Measurements from ENCODE around the gene PTPRN2.

Gene PTPRN2

DNA sequence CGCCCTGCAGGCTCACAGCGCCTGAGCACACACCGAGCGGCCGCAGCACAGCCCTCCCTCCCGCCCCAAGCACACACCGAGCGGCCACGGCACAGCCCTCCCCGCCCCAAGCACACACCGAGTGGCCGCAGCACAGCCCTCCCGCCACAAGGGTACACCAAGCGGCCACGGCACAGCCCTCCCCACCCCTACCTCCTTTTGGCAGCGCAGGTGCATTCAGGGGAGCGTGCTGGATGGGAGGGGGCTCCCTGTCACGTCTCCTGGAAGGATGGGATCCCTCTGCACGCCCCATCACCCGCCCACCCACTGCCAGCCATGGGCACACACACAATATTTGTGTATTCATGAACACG lies 768.2 kb downstream of the PTPRN2 start:
- DNase-seq (ENCODE audit: low read depth in 2 of 2), result no peak

DNA sequence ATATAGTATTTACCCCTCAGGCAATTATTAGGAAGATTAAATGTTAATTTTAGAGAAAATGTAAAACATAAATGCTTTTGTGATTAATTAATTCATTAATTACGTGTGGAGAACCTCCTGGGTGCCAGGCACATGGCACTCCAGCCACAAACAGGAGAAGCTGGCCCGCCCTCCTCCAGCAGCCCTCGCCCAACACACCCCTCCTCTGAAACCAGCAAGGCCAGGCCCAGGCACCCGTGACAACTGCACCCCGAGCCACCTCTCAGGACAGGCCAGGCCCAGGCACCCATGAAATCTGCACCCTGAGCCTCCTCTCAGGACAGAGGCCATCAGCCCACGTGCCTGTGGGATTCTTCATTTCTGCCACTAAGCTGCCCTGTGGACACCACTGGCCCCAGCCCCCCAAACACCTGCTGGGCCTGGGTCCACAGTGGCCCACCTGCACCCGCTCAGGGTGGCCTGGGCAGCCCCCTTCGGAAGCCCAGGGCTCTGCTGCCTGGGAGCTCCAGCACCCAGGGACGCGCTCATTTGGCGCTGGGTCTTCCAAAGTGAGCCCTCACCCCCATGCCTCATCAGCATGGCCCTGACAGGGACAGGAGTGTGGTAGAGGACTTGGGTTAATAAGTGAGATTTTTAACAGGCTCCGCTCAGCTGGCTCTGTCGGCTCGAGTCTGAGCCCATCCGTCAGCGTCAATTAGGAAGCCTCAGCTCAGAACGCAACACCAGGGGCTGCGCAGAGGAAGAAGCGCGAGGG lies 768.7 kb downstream of the PTPRN2 start:
- no peak for DNase-seq (ENCODE audit: low read depth in 2 of 2)

DNA sequence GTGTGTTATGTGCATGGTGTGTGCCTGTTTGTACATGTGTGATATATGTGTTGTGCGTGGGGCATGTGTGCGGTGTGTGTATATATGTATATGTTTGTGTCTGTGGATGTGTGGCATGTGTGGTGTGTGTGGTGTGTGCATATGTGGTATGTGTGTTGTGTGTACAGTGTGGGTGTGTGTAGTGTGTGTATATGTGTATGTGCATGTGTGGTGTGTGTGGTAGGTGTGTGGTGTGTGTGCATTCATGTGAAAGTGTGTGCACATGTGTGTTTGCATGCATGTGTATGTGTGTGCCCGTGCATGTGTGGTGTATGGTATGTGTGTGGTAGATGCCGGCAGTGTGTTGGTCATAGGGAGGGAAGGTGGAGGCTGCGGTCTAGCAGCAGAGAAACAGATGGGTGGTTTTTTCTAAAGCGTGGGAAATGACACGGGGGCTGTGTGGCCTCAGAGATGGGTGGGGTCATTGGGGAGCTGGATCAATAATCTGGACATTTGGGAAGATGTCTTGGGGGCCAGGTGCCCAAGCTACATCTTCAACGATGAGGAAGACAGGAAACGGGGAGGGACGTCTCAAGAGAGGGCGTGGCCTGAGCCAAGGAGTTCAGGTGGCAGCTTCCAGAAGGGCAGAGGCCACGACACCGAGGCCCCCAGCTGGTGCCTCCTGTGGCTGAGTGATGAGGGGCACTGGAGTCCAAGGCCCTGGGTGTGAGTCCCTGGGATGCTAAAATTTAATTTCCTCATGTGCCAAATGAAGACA lies 769.5 kb downstream of the PTPRN2 start:
- no peak for DNase-seq (ENCODE audit: low read depth in 2 of 2)

DNA sequence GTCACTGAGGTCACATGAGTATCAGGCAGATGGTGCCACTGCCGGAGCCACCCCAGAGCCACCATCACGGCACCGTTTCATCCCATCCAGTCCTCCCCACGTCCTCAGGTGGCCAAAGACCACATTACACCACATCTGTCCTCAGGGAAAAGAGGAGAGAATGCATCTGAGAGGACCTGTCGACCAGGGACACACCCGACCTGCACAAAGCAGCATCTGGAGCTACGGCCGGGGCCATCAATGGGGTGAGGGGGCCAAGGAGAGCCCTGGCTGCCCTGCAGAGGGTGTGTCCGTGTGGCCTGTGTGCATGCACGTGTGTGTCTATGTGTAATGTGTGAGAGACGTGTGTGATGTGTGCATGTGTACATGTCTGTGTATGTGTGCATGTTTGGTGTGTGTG lies 770.2 kb downstream of the PTPRN2 start:
- DNase-seq (ENCODE audit: low read depth in 2 of 2), result no peak

DNA sequence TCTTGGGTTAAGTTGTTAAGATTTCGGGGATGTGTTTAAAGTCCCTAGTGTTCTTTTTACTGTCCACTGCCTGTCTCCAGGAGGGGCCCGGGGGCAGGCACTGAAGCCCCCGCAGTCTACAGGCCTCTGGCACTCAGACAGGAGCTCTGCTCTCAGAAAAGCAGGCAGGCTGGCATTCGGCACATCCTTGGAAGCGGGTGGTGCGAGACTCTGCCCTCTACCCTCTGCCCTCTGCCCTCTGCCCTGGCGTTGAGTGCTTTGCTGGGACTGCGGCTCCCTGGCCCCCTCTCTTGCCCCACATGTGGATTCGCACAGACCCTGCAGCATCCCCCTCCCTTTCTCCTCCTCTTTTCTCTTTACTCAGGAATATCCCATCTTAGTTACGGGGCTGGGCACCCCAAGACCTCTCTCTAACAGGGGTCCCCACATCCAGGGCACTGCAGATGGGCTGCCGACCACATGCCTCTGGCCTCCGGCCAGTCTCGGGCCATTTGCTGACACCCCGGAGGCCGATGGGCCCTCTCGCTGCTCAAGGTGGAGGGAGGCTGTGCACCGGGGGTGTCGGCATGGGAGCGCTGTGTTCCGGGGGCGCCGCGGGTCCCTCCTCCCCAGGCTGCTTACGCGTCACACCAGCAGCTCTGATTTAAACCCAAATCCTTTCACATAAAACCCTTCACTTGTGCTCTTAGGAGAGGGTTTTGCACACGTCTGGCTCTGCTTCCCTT lies 770.9 kb downstream of the PTPRN2 start:
- DNase-seq (ENCODE audit: low read depth in 2 of 2), result no peak

DNA sequence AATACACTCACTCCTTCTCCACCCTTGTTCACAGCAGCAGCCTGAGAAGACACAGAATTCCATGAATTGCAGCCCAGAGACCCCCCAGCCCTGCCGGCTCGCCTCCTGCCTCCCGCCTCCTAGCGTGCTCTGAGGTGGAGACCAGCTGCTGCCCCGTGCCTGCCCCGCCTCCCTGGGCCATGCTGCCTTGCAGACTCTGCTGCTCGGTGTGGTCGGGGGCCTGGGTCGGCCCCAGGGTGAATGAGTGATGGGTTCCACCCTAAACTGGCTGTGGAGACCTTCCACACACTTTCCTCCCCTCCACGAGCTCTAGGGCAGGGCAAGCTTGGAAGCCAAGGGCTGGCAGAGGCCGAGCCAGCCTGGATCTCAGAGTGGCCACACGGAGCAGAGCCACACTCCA lies 771.5 kb downstream of the PTPRN2 start:
- no peak for DNase-seq (ENCODE audit: low read depth in 2 of 2)

DNA sequence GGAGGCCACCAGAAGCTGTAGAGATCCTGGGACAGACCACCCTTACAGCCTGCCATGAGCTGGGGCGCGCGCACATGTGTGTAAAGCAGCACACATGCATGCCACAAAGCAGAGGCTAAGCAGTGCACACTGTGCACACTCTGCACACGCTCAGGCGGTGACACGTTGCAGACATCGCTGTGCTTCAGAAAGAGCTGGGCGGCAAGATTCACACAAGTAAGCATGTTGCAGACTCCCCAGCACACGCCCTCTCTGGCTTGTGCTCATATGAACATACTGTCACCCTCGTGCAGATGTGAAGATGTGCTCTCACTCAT lies 772.0 kb downstream of the PTPRN2 start:
- DNase-seq (ENCODE audit: low read depth in 2 of 2), result no peak

DNA sequence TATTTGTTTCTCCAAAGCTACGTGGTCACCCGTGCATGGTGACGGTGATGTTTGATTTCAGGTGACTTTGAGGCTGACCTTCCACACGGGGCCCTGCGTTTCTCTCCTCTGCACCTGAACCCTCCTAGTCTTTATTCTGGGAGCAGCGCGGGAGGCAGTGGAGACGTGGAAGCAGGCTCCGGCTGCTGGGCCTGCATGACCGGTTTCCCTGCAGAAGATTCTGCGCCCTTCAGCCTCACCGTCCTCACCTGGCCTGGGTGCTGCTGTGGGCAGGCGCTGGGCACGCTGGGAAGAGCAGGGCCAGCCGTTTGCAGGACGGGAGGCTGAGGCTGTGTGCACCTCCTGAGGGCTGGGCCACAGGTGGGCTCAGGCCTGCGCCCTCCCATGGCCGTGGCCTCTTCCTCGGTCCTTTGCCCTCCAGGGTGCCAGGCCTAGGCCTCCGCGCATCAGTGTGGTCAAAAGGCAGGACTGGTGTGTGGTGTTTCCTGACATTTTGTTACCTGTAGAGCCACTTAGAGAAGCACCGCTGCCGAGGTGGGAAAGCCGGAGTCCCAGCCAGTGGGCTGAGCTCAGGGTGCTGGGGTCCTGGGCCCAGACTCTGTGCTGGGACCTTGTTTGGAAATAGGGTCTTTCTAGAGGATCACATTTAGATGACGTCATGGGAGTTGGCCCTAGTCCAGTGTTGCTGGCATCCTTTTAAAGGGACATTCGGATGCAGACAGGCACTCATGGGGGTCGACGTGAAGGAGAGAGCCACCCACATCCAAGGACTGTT lies 772.5 kb downstream of the PTPRN2 start:
- DNase-seq (ENCODE audit: low read depth in 2 of 2), result no peak

DNA sequence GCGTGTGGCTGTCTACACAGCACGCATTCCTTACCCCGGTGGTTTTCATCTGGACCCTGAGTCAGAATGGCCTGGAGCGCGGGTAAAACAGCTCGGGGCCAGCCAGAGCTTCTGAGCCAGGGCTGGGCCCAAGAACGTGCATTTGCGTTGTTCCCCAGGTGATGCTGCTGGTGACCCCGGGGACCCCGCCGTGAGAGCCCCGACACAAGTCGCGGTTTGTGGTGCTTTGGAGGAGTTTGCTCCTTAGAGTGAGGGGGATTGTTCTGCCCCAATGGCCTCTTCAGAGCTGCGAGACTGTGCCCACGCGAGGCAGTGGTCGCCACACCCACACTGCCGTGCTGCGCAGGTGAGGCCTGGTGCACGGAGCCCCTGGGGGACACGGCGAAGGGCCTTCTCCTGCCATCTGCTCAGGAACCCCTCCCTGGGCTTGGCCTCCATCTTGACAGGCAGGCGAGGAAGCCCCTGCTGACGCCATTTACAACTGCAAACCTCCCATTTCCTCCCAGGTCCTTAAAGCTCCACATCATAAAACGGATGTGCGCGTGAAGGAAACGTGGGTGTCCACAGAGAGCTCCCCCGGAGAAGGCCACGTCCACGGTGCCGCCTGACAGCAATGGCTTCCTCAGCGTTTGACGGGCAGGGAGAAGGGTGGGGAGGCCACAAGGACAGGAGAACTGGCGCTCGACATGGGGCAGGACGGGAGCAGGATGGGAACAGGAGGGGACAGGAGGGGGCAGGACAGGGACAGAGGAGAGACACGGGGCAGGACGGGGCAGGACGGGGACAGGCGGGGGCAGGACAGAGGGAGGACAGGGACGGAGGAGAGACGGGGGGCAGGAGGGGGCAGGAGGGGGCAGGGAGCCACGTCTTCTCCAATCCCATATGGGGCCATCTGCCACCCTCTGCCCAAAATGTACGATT lies 773.6 kb downstream of the PTPRN2 start:
- no peak for DNase-seq (ENCODE audit: low read depth in 2 of 2)

DNA sequence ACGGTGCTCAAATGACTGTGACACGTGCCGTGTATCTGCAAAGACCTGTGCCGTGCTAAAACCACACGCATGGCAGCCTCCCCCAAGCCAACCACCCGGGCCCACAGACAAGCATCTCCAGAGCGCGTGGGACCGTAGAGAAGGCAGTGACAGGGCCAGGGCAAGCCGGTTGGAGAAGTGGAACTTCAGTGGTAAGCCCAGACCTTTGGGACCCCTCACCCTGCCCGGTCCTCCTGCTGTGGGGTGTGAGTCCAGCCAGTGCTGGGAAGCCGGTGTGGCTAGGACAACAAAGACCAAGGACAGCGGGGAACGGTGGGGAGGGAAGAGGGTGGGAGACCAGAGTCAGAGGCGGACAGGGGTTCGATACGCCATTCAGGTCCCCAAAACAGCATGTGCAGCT lies 774.6 kb downstream of the PTPRN2 start:
- DNase-seq (ENCODE audit: low read depth in 2 of 2), result no peak

DNA sequence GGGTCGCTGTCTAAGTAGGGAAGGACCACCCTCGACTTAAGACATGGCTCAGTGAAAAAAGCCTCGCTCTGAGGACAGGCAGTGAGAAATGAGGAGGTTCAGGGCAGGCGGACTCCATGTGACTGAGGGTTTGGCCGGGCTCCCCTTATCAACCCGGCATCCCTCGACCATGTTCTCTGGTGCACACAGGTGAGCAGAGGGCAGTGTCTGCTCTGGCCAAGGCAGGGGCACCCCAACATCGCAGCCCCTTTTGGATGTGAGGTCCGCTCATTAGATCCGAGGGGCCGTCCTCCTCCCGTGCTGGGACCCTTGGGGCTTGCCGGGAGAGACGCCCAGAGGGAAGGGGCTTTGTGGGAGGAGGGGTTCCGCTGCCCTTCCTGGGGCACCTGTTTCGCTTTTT lies 775.7 kb downstream of the PTPRN2 start:
- no peak for DNase-seq (ENCODE audit: low read depth in 2 of 2)

DNA sequence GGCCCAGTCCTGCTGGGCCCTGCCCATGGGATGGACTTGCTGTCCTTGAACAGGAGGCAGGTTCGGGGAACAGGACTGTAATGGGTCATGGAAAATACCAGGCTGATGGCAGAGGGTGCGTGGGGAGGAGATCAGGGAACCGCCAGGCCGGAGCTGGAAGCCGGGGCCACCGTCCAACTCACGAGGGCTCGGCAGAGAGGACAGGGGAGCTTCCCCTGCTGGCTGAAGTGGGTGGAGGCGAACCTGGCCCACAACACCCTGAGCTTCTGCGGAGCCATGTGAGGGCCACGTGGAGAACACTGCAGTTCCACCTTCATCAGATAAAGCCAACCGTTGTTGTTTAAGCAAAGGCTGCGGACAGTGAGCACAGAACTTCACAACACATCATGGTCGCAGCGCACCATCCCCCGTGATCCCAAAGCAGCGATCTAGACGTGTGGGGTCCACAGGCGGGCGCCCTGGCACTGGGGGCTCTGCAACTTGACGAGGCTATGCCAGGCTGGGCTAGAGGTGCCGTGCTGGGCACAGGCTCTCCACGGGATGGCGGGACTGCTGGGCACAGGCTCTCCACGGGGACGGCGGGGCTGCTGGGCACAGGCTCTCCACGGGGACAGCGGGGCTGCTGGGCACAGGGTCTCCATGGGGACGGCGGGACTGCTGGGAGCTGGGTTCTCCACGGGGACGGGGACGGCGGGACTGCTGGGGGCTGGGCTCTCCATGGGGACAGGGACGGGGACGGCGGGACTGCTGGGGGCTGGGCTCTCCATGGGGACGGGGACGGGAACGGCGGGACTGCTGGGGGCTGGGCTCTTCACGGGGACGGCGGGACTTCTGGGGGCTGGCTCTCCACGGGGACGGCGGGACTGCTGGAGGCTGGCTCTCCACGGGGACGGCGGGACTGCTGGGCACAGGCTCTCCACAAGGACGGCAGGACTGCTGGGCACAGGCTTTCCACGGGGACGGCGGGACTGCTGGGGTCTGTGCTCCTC lies 777.5 kb downstream of the PTPRN2 start:
- DNase-seq (ENCODE audit: low read depth in 2 of 2), result no peak

DNA sequence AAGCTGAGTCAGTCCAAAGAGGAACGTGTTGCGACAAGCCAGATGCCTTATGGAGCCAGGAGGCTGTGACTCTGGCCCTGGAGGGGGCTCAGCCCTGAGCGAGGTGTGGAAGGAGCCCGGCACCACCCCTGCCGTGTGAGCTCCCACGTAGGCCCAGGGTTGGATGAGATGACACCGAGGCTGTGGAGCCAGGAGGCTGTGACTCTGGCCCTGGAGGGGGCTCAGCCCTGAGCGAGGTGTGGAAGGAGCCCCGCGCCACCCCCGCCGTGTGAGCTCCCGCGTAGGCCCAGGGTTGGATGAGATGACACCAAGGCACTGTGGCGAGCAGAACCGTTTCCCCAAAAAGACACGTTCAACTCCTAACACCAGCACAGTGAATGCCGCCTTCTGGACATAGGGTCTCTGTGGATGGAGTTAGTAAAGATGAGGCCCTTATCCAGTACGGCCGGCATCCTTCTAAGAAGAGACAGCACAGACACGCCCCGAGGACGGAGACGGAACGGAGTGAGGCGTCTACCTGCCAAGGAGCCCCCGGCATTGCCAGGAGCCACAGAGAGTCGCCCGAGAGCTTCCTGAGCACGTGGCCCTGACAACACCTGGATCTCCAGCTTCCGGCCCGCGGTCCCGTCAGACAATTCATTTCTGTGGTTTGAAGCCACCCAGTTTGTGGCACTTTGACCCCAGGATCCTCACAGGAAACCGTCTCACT lies 778.3 kb downstream of the PTPRN2 start:
- DNase-seq (ENCODE audit: low read depth in 2 of 2), result no peak

DNA sequence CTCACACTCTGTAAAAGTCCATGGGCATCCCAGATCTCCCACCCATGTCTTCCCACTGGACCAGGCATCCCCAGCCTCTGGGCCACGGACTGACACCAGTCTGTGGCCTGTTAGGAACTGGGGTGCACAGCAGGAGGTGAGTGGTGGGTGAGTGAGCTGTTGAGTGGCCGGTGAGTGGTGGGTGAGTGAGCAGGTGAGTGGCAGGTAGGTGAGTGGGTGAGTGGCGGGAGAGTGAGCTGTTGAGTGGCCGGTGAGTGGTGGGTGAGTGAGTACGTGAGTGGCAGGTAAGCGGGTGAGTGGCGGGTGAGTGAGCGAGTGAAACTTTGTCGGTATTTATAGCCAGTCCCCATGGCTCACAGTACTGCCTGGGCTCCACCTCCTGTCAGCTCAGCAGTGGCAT lies 779.6 kb downstream of the PTPRN2 start:
- no peak for DNase-seq (ENCODE audit: low read depth in 2 of 2)

DNA sequence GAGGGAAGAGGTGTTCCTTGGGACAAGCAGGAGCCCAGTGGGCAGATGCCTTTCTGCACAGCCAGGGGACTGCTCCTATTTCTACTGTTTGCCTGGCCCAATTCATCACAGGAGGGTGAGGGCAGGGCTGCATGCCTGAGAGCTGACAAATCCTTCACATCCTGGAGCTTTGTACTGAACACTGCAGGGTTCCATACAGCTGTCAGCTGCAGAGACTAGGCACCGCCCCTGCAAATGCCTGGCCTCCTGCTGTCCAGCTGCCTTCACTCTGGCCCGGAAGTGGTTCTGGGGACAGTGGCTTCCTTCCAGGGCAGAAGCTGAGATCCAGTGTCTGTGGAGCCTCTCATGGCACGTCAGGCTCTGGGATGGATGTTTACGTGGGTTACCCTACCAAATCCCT lies 780.1 kb downstream of the PTPRN2 start:
- no peak for DNase-seq (ENCODE audit: low read depth in 2 of 2)

DNA sequence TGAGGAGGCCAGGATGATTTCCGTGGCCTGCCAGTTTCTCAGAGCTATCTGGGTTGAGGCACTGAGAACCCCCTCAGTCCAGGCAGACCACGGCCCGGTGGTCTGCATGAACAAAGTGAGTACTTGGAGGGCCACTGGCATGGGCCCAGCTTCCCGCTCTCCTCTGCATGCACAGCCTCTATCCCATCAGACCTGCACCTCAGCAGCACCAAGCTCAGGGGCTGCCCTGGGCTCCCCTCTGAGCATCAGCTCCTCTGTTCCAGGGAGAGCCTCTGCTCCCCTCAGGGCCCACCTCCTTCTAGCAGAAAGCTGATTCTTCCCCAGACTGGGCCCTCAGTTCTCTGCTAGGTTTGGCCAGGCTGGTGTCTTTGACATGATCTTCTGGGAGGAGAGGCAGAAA lies 780.9 kb downstream of the PTPRN2 start:
- no peak for DNase-seq (ENCODE audit: low read depth in 2 of 2)

DNA sequence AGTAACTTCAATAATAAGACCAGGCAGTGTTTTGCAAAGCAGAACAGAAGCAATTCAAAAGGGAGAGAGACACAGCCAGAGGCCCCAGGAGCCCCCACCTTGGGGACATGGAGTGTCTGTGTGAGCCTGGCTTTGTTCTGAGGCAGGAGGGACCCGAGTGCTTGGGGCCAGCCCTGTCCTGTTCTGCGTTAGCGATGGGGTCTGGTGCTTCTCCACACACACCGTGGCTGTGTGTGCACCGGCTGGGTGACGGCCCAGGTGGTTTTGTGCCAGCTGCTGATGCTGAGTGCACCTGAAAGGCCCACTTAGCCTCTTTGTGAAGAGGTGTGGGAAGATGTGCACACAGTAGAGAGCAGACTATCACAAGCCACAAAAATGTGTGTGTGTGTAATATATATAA lies 781.9 kb downstream of the PTPRN2 start:
- DNase-seq (ENCODE audit: low read depth in 2 of 2), result no peak

DNA sequence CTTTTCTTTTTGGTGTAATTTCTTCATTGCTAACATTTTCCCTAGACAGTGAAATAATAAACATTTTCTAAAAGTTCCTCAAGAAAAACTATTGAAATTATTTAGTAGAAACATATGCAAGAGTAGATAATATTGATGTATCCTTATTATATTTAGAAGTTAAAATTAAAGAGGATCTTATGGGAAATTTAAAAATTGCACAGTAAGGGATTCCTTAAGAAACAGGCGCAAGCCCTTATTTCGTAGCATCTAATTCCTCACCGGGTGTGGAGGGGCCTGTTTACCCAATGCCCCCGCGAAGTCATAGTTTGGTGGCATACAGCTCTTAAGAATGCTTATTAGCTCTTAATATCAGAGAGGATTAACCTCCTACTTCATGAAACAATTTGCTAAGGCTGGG lies 783.7 kb downstream of the PTPRN2 start:
- no peak for DNase-seq (ENCODE audit: low read depth in 2 of 2)

DNA sequence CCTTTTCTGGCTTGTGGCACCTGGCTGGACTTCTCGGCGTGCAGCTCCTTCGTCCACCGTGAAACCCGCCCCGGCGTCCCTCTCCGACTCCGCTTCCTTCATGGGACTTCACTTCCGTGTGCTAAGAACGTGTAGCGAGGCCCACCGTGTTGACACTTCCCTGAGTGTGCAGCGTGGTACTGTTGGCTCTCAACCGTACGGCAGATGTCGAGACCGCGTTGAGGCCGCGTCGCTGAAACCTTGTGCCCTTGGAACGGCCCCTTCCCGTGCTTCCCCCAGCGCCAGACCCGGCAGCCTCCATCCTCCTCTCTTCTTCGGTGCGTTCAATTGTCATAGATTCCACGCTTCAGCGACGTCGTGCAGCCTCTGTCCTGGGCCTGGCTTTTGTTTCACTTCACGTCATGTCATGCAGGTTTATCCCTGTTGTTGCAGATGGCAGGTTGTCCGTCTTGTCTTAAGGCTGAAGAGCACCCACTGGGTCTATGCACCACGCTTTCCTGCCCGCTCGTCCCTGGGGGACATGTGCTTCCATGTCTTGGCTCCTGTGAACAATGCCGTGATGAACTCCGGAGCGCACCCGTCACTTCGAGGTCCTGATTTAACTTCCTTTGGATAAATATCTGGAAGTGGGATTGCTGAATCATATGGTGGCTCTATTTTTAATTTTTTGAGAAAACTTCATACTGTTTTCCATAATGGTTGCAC lies 785.5 kb downstream of the PTPRN2 start:
- DNase-seq (ENCODE audit: low read depth in 2 of 2), result no peak
